H9 (cell line): ENCODE measurements around the gene BFSP2. TPM values are rescaled to one million over a fixed set of nuclear protein-coding genes. Genes with fewer than 3 reads are reported as not detected.

Source experiments
- DNase-seq: peaks from one replicate; pipeline ENCODE4 v3.0.0-alpha.2; 2017
- H2AFZ ChIP-seq: one replicate; pipeline ENCODE4 v1.6.1; 2013; ENCODE audit warnings: mild to moderate bottlenecking, low read length, control low read depth, moderate library complexity
- H2AK5ac ChIP-seq: 2 replicates; pipeline ENCODE4 v1.6.1; 2013; ENCODE audit warnings: low read length, control low read depth, mixed read lengths; ENCODE audit not compliant: insufficient read length
- H2BK120ac ChIP-seq: one replicate; pipeline ENCODE4 v1.6.1; 2013; ENCODE audit warnings: low read depth, mild to moderate bottlenecking, low read length, control low read depth, inconsistent platforms; ENCODE audit not compliant: poor library complexity, severe bottlenecking
- H2BK12ac ChIP-seq: 2 replicates; pipeline ENCODE4 v1.6.1; 2013; ENCODE audit warnings: low read length, control low read depth, mixed read lengths, low read depth; ENCODE audit not compliant: insufficient read length
- H2BK15ac ChIP-seq: 2 replicates; pipeline ENCODE4 v1.6.1; 2013; ENCODE audit warnings: low read depth, low read length, control low read depth
- H2BK20ac ChIP-seq: one replicate; pipeline ENCODE4 v1.6.1; 2013; ENCODE audit warnings: low read depth, mild to moderate bottlenecking, low read length, control low read depth, inconsistent platforms; ENCODE audit not compliant: poor library complexity, severe bottlenecking
- H2BK5ac ChIP-seq: 2 replicates; pipeline ENCODE4 v1.6.1; 2013; ENCODE audit warnings: low read length, control low read depth, mixed read lengths; ENCODE audit not compliant: insufficient read length
- H3K14ac ChIP-seq: 2 replicates; pipeline ENCODE4 v1.6.1; 2013; ENCODE audit warnings: low read length, control low read depth; ENCODE audit not compliant: insufficient read depth
- H3K18ac ChIP-seq: 2 replicates; pipeline ENCODE4 v1.6.1; 2013; ENCODE audit warnings: low read depth, mild to moderate bottlenecking, mixed read lengths, low read length, control low read depth; ENCODE audit not compliant: insufficient read length
- H3K23ac ChIP-seq: 2 replicates; pipeline ENCODE4 v1.6.1; 2013; ENCODE audit warnings: low read length, control low read depth, mixed read lengths, low read depth; ENCODE audit not compliant: insufficient read length
- H3K23me2 ChIP-seq: 2 replicates; pipeline ENCODE4 v1.6.1; 2013; ENCODE audit warnings: low read depth, mild to moderate bottlenecking, mixed read lengths, low read length, control low read depth; ENCODE audit not compliant: insufficient read length, poor library complexity, severe bottlenecking
- H3K27ac ChIP-seq: 2 replicates; pipeline ENCODE4 v1.5.1; 2013; ENCODE audit warnings: low read length, control low read depth, mixed read lengths, low read depth; ENCODE audit not compliant: insufficient read length
- H3K27me3 ChIP-seq: 2 replicates; pipeline ENCODE4 v1.6.1; 2013; ENCODE audit warnings: low read length, control low read depth, inconsistent platforms; ENCODE audit not compliant: insufficient read depth
- H3K4ac ChIP-seq: 2 replicates; pipeline ENCODE4 v1.6.1; 2013; ENCODE audit warnings: low read depth, mild to moderate bottlenecking, control low read depth, inconsistent platforms, low read length, moderate library complexity
- H3K4me1 ChIP-seq: 2 replicates; pipeline ENCODE4 v1.6.1; 2013; ENCODE audit warnings: low read length, control low read depth, inconsistent platforms; ENCODE audit not compliant: insufficient read depth
- H3K4me2 ChIP-seq: 2 replicates; pipeline ENCODE4 v1.6.1; 2013; ENCODE audit warnings: low read length, control low read depth, mixed read lengths; ENCODE audit not compliant: insufficient read length, insufficient read depth
- H3K56ac ChIP-seq: 2 replicates; pipeline ENCODE4 v1.6.1; 2013; ENCODE audit warnings: low read depth, mild to moderate bottlenecking, mixed read lengths, low read length, control low read depth; ENCODE audit not compliant: insufficient read length
- H3K79me1 ChIP-seq: 2 replicates; pipeline ENCODE4 v1.6.1; 2013; ENCODE audit warnings: low read depth, mild to moderate bottlenecking, moderate library complexity, low read length, control low read depth, inconsistent platforms; ENCODE audit not compliant: insufficient read depth, poor library complexity, severe bottlenecking
- H3K79me2 ChIP-seq: 2 replicates; pipeline ENCODE4 v1.6.1; 2013; ENCODE audit warnings: low read length, control low read depth, inconsistent platforms; ENCODE audit not compliant: insufficient read depth
- H3K9ac ChIP-seq: 2 replicates; pipeline ENCODE4 v1.6.1; 2013; ENCODE audit warnings: low read length, control low read depth, mixed read lengths; ENCODE audit not compliant: insufficient read length; ENCODE audit errors: extremely low read depth
- H3K9me3 ChIP-seq: one replicate; pipeline ENCODE4 v1.6.1; 2013; ENCODE audit warnings: low read depth, low read length, inconsistent platforms; ENCODE audit not compliant: control insufficient read depth
- H3T11ph ChIP-seq: one replicate; pipeline ENCODE4 v1.6.1; 2013; ENCODE audit warnings: mild to moderate bottlenecking, low read length, control low read depth, inconsistent platforms
- H4K20me1 ChIP-seq: one replicate; pipeline ENCODE4 v1.6.1; 2013; ENCODE audit not compliant: control insufficient read depth, insufficient read length, insufficient read depth
- H4K5ac ChIP-seq: 2 replicates; pipeline ENCODE4 v1.6.1; 2013; ENCODE audit warnings: low read depth, mild to moderate bottlenecking, mixed read lengths, low read length, control low read depth; ENCODE audit not compliant: insufficient read length
- H4K8ac ChIP-seq: replicated peaks from 2 replicates; pipeline ENCODE4 v1.6.1; 2013; ENCODE audit warnings: low read length, control low read depth, mixed read lengths, low read depth; ENCODE audit not compliant: insufficient read length
- H4K91ac ChIP-seq: 2 replicates; pipeline ENCODE4 v1.6.1; 2013; ENCODE audit warnings: low read depth, mild to moderate bottlenecking, moderate library complexity, mixed read lengths, low read length, control low read depth; ENCODE audit not compliant: insufficient read length
- H3K27ac Mint-ChIP-seq, 3 experiments: 2 replicates in 2 of 3; 3 replicates in 1 of 3; pipeline ENCODE4 v1.8.0; 2020 to 2021; ENCODE audit warnings: mixed read lengths in 3 of 3, mild to moderate bottlenecking in 1 of 3, moderate library complexity in 1 of 3
- H3K27me3 Mint-ChIP-seq: 2 replicates; pipeline ENCODE4 v1.8.0; 2021; ENCODE audit warnings: low read depth, mild to moderate bottlenecking, moderate library complexity, mixed read lengths
- H3K36me3 Mint-ChIP-seq, 3 experiments: 2 replicates in 2 of 3; 3 replicates in 1 of 3; pipeline ENCODE4 v1.8.0; 2020 to 2021; ENCODE audit warnings: low read depth in 3 of 3, mixed read lengths in 3 of 3; ENCODE audit not compliant: insufficient read depth in 1 of 3
- H3K4me1 Mint-ChIP-seq, 2 experiments: 2 replicates each; pipeline ENCODE4 v1.8.0; 2020; ENCODE audit warnings: mixed read lengths in 2 of 2
- H3K4me3 Mint-ChIP-seq, 2 experiments: 2 replicates in 1 of 2; 3 replicates in 1 of 2; pipeline ENCODE4 v1.8.0; 2020 to 2021; ENCODE audit warnings: mild to moderate bottlenecking in 2 of 2, mixed read lengths in 2 of 2, moderate library complexity in 1 of 2
- H3K9me3 Mint-ChIP-seq, 2 experiments: 2 replicates in 1 of 2; 3 replicates in 1 of 2; pipeline ENCODE4 v1.8.0; 2020; ENCODE audit warnings: mild to moderate bottlenecking in 2 of 2, mixed read lengths in 2 of 2, moderate library complexity in 1 of 2
- CTCF ChIP-seq: fragments of 200-600 bp; sonication (generic); conservative IDR thresholded peaks from 3 replicates; pipeline ENCODE4 v1.8.0; 2021; ENCODE audit warnings: antibody characterized with exemption, mild to moderate bottlenecking
- WGBS: extraction: QIAGEN DNeasy Blood & Tissue Kit; methylation state at CpG from one replicate; pipeline ENCODE4 v1.1.7; 2013; ENCODE audit warnings: missing lambda C conversion rate, low lambda C conversion rate, mixed read lengths; ENCODE audit not compliant: insufficient read length; ENCODE audit errors: extremely low coverage; 5-methylcytosine and 5-hydroxymethylcytosine counted together
- total RNA-seq: library from RNA; stranded (reverse); gene quantifications from 2 replicates; pipeline ENCODE4 v1.2.1, GENCODE V29; 2021

The BFSP2 gene
- total RNA-seq, 1 experiment from 2014 or later: not detected

- Histone ChIP-seq H2AK5ac (no peak overlapping the region), H2BK15ac (no peak overlapping the region), H3K4me1 (peaks cover 2% of the 10 kb centered on the region; the same call in 1 of the 2 replicates), H3K23me2 (no peaks in the 10 kb centered on the region), H2AFZ (no peak overlapping the region), H3K9me3 (no peaks in the 10 kb centered on the region), H3K79me2 (no peaks in the 10 kb centered on the region), H3K56ac (no peak overlapping the region), H3T11ph (no peak overlapping the region), H4K20me1 (no peaks in the 10 kb centered on the region), H4K8ac (no peak overlapping the region), H4K91ac (no peak overlapping the region), H3K27me3 (no peaks in the 10 kb centered on the region; the same call in 1 of the 2 replicates), H3K14ac (no peak overlapping the region), H3K4ac (no peak overlapping the region), H3K23ac (no peak overlapping the region), H3K27ac (no peak overlapping the region), H2BK12ac (no peak overlapping the region), H2BK5ac (no peak overlapping the region), H3K18ac (no peak overlapping the region), H3K79me1 (no peaks in the 10 kb centered on the region), H2BK20ac (no peak overlapping the region), H3K9ac (no peak overlapping the region), H3K4me2 (no peak overlapping the region), H2BK120ac (no peak overlapping the region), H4K5ac (no peak overlapping the region)
- no peak for TF ChIP-seq CTCF
- Mint-ChIP-seq H3K4me3 (no peak overlapping the region), H3K9me3 (no peaks in the 10 kb centered on the region), H3K4me1 (peaks cover 12 to 13% of the 10 kb centered on the region in 2 experiments), H3K36me3 (no peaks in the 10 kb centered on the region), H3K27ac (no peak overlapping the region; a peak in 1 of 7 replicates), H3K27me3 (no peaks in the 10 kb centered on the region)
- DNase-seq: no peak
- WGBS: no CpG with 5 or more reads among the region's 4 CpGs
Measured at GRCh38 chr3:133362539-133362938, 37.3 kb upstream of the BFSP2 start.
